ENCODE results near the gene KDM2B. TPM values are rescaled to one million over a fixed set of nuclear protein-coding genes. Genes with fewer than 3 reads are reported as not detected.

KDM2B gene
- total RNA-seq, 1 experiment from 2014 or later, result 49.3 TPM

- Histone ChIP-seq H3K4me1 (ENCODE audit: insufficient read depth, low read length, poor library complexity, severe bottlenecking) (no peaks in the 10 kb centered on the region), H3K36me3 (ENCODE audit: insufficient read depth, low read length, poor library complexity, severe bottlenecking) (peaks cover 6% of the 10 kb centered on the region), H3K27me3 (replicated peaks; ENCODE audit: insufficient read depth, low read depth, low read length, poor library complexity) (no peaks in the 10 kb centered on the region), H3K4me3 (ENCODE audit: low read depth, low read length, poor library complexity, severe bottlenecking) (no peak overlapping the region), H3K27ac (ENCODE audit: low read depth, low read length, poor library complexity, severe bottlenecking) (peak overlapping the region; percentile 16), H3K9me3 (ENCODE audit: low read depth, low read length, poor library complexity, severe bottlenecking) (no peaks in the 10 kb centered on the region)
- ChIA-PET POLR2A (ENCODE audit: low non-redundant PET) (no interaction called here), CTCF (no interaction called here)
- no peak for TF ChIP-seq EZH2 (IDR thresholded peaks at IDR 0.05; ENCODE audit: borderline replicate concordance, low read depth, low read length, poor library complexity, severe bottlenecking)
- no peak for TF ChIP-seq CTCF (conservative IDR thresholded peaks at IDR 0.05; ENCODE audit: low read depth, low read length)
- intact Hi-C loops (cut with micrococcal nuclease; ENCODE audit: unreplicated experiment), result no loop called here
- DNase-seq (ENCODE audit: low spot score), result no peak
- BruUV-seq (replicated peaks), result no TSS peak
Measured at GRCh38 chr12:121452340-121452984, 128.4 kb downstream of the KDM2B start.

- Histone ChIP-seq H3K36me3 (ENCODE audit: insufficient read depth, low read length, poor library complexity, severe bottlenecking) (peaks cover 6% of the 10 kb centered on the region), H3K4me1 (ENCODE audit: insufficient read depth, low read length, poor library complexity, severe bottlenecking) (no peaks in the 10 kb centered on the region), H3K9me3 (ENCODE audit: low read depth, low read length, poor library complexity, severe bottlenecking) (no peaks in the 10 kb centered on the region), H3K4me3 (ENCODE audit: low read depth, low read length, poor library complexity, severe bottlenecking) (no peak overlapping the region), H3K27me3 (replicated peaks; ENCODE audit: insufficient read depth, low read depth, low read length, poor library complexity) (no peaks in the 10 kb centered on the region), H3K27ac (ENCODE audit: low read depth, low read length, poor library complexity, severe bottlenecking) (peak overlapping the region; percentile 16)
- POLR2A ChIA-PET (ENCODE audit: low non-redundant PET), result no interaction called here
- CTCF ChIA-PET, result no interaction called here
- intact Hi-C loops (cut with micrococcal nuclease; ENCODE audit: unreplicated experiment), result no loop called here
- TF ChIP-seq EZH2 (IDR thresholded peaks at IDR 0.05; ENCODE audit: borderline replicate concordance, low read depth, low read length, poor library complexity, severe bottlenecking), result no peak
- TF ChIP-seq CTCF (conservative IDR thresholded peaks at IDR 0.05; ENCODE audit: low read depth, low read length), result no peak
- no peak for DNase-seq (ENCODE audit: low spot score)
- BruUV-seq (replicated peaks), result no TSS peak
Measured at GRCh38 chr12:121451961-121452339, 128.9 kb downstream of the KDM2B start.

- Histone ChIP-seq H3K4me3 (ENCODE audit: low read depth, low read length, poor library complexity, severe bottlenecking) (no peak overlapping the region), H3K27me3 (replicated peaks; ENCODE audit: insufficient read depth, low read depth, low read length, poor library complexity) (no peaks in the 10 kb centered on the region), H3K9me3 (ENCODE audit: low read depth, low read length, poor library complexity, severe bottlenecking) (no peaks in the 10 kb centered on the region), H3K36me3 (ENCODE audit: insufficient read depth, low read length, poor library complexity, severe bottlenecking) (peaks cover 6% of the 10 kb centered on the region), H3K4me1 (ENCODE audit: insufficient read depth, low read length, poor library complexity, severe bottlenecking) (no peaks in the 10 kb centered on the region), H3K27ac (ENCODE audit: low read depth, low read length, poor library complexity, severe bottlenecking) (no peak overlapping the region)
- no peak for DNase-seq (ENCODE audit: low spot score)
- no peak for TF ChIP-seq EZH2 (IDR thresholded peaks at IDR 0.05; ENCODE audit: borderline replicate concordance, low read depth, low read length, poor library complexity, severe bottlenecking)
- TF ChIP-seq CTCF (conservative IDR thresholded peaks at IDR 0.05; ENCODE audit: low read depth, low read length), result no peak
- intact Hi-C loops (cut with micrococcal nuclease; ENCODE audit: unreplicated experiment), result no loop called here
- BruUV-seq (replicated peaks), result no TSS peak
- POLR2A ChIA-PET (ENCODE audit: low non-redundant PET), result no interaction called here
- CTCF ChIA-PET, result no interaction called here
Measured at GRCh38 chr12:121448771-121449315, 132.0 kb downstream of the KDM2B start.
